Heart right ventricle (tissue), 16 donors: ENCODE data around the gene PILRB. TPM values are rescaled to one million over a fixed set of nuclear protein-coding genes. Genes with fewer than 3 reads are reported as not detected.
A peak's percentile ranks its signal among the peaks of the same experiment; 100 is the strongest.

ENCODE experiments used
- ATAC-seq, 8 donors: fragments of 200-7000 bp; cut with Tn5 transposase; one replicate each; pipeline ENCODE4 v1.9.1; 2020; ENCODE audit warnings: mild to moderate bottlenecking in 8 of 8, moderate library complexity in 8 of 8, moderate number of reproducible peaks in 1 of 8
- DNase-seq, 2 donors: peaks; one replicate each; pipeline ENCODE4 v3.0.0-alpha.2; 2020
- H3K27ac ChIP-seq, 10 donors: fragments of 200-600 bp; sonication (generic) in 2 of 10; one replicate each; pipeline versions ENCODE4 v1.5.0 to v1.8.0; 2020 to 2022; ENCODE audit warnings: mild to moderate bottlenecking in 3 of 10
- H3K27me3 ChIP-seq, 7 donors: fragments of 200-600 bp; one replicate each; pipeline ENCODE4 v1.8.0; 2021 to 2022; ENCODE audit warnings: mild to moderate bottlenecking in 2 of 7
- H3K36me3 ChIP-seq, 9 donors: fragments of 200-600 bp; sonication (generic) in 1 of 9; one replicate each; pipeline versions ENCODE4 v1.5.0 to v1.8.0; 2020 to 2022; ENCODE audit warnings: mild to moderate bottlenecking in 2 of 9
- H3K4me1 ChIP-seq, 9 donors: fragments of 200-600 bp; sonication (generic) in 1 of 9; one replicate each; pipeline versions ENCODE4 v1.5.0 to v1.8.0; 2020 to 2022; ENCODE audit warnings: mild to moderate bottlenecking in 4 of 9
- H3K4me3 ChIP-seq, 10 donors: fragments of 200-600 bp; sonication (generic) in 2 of 10; one replicate each; pipeline versions ENCODE4 v1.5.0 to v1.8.0; 2020 to 2022; ENCODE audit warnings: mild to moderate bottlenecking in 7 of 10, moderate library complexity in 2 of 10
- H3K9me3 ChIP-seq, 11 donors: fragments of 200-600 bp in 10 of 11; sonication (generic) in 2 of 11; one replicate each; pipeline versions ENCODE4 v1.5.0 to v1.8.0; 2013 to 2022; ENCODE audit warnings: mild to moderate bottlenecking in 2 of 11, control low read depth in 1 of 11, moderate library complexity in 1 of 11
- CTCF ChIP-seq, 9 donors: fragments of 200-600 bp; sonication (generic) in 2 of 9; IDR thresholded peaks; one replicate each; pipeline versions ENCODE4 v1.5.0 to v1.8.0; 2021 to 2022; ENCODE audit warnings: antibody characterized with exemption in 9 of 9, mild to moderate bottlenecking in 5 of 9, moderate library complexity in 1 of 9
- WGBS, 2 donors: extraction: QIAGEN DNeasy Blood & Tissue Kit; methylation state at CpG; one replicate each; pipeline ENCODE4 v1.1.7; 2013; ENCODE audit warnings: inconsistent platforms in 1 of 2; 5-methylcytosine and 5-hydroxymethylcytosine counted together
- intact Hi-C, 10 donors: fragments of 100-400 bp; cut with DNase I; formaldehyde crosslinking; loops; one replicate each; pipeline versions ENCODE4 v1.11.1 to v1.14.2; 2022
- polyA plus RNA-seq, 2 donors: library from polyadenylated mRNA; stranded (reverse); fragments of 200-250 nt; gene quantifications; one replicate each; pipeline ENCODE4 v1.2.3, GENCODE V29; 2013
- total RNA-seq, 10 donors: library from RNA; stranded (reverse); fragmentation: NEBNext Ultra II Directional in 3 of 10; extraction: Animal tissue kit (Norgen Biotek cat#: 25700) in 3 of 10; gene quantifications; one replicate each; pipeline versions ENCODE4 v1.2.1 to v1.2.4, GENCODE V29; 2021 to 2023
- donor health status: Arrhythmogenic right ventricular cardiomyopathy.
- donor health status: ischemic (EF 13 %, LVEDD 7.1; RV severe dilation, severe dysfunction).
- donor health status: healthy with polysubstance abuse.
- donor health status: DM: no; HTN: yes; CAD: no.
- donor health status: DM: no; HTN: no; CAD: no.
- donor health status: ischemic (EF 25% LVEDD 6.9; RV normal size, moderate dysfunction).
- donor health status: ischemic (EF 25% LVEDD 5.7; RV mildly dilated, moderate dysfunction).
- donor health status: healthy.
- donor health status: DM: yes; HTN: yes; CAD: no.
- donor health status: Ischemic cardiomyopathy.
- donor health status: ischemic (EF 35%, LVEDD 5.7; RV mildly dilated, moderate dysfunction).
- donor health status: nonischemic (EF 11% LVEDD 7.7; RV severe dilation, severe dysfunction).
- donor health status: DM: yes; HTN: yes; CAD: no.
- donor health status: PGD.
- donor health status: ischemic (EF 29% LVEDD 5.4; RV normal size, mild dysfunction).
- donor health status: nonischemic (EF 23%, LVEDD 6.1; RV moderate dilation, normal function).

Gene PILRB
- total and polyA plus RNA-seq, 12 donors, result 7.3 to 69.1 (median 11.4) TPM

GRCh38 chr7:100401811-100402210, 43.9 kb downstream of the PILRB start:
- TF ChIP-seq CTCF (IDR thresholded peaks at IDR 0.05), result no peak
- H3K36me3 ChIP-seq, result peaks cover 0 to 24% (median 0%) of the 10 kb centered on the region in 9 donors
- no peaks in the 10 kb centered on the region for H3K27me3 ChIP-seq
- no peak overlapping the region for H3K4me3 ChIP-seq
- H3K4me1 ChIP-seq, result peaks cover 0 to 12% (median 0%) of the 10 kb centered on the region in 9 donors
- H3K27ac ChIP-seq, result no peak overlapping the region
- 80 to 83% methylated on average over 5 of the region's 5 CpGs for WGBS, 2 donors
- ATAC-seq, result no peak
- no peak for DNase-seq
- no peaks in the 10 kb centered on the region for H3K9me3 ChIP-seq
- intact Hi-C loops, result loop anchor here in 1 of 10 donors (10.0 kb wide), 1 partner anchor 267 kb away; no protein-coding TSS in a partner anchor

- ATAC-seq (no peak), DNase-seq (no peak)
- H3K4me3 ChIP-seq, result no peak overlapping the region
- TF ChIP-seq CTCF (IDR thresholded peaks at IDR 0.05), result no peak
- H3K9me3 ChIP-seq, result no peaks in the 10 kb centered on the region
- H3K36me3 ChIP-seq, result peaks cover 0 to 24% (median 0%) of the 10 kb centered on the region in 9 donors
- peaks cover 0 to 9% (median 0%) of the 10 kb centered on the region in 9 donors for H3K4me1 ChIP-seq
- intact Hi-C loops, result loop anchor here in 1 of 10 donors (10.0 kb wide), 1 partner anchor 267 kb away; no protein-coding TSS in a partner anchor
- no peak overlapping the region for H3K27ac ChIP-seq
- H3K27me3 ChIP-seq, result no peaks in the 10 kb centered on the region
- WGBS, 2 donors, result 98% methylated on average over 2 of the region's 2 CpGs
Observed at GRCh38 chr7:100402241-100402640, 44.3 kb downstream of the PILRB start.

GRCh38 chr7:100406767-100407166, 48.9 kb downstream of the PILRB start:
- H3K27me3 ChIP-seq, result no peaks in the 10 kb centered on the region
- H3K9me3 ChIP-seq, result no peaks in the 10 kb centered on the region
- ATAC-seq, result no peak
- H3K27ac ChIP-seq, result no peak overlapping the region
- no peak for TF ChIP-seq CTCF (IDR thresholded peaks at IDR 0.05)
- no peak overlapping the region for H3K4me3 ChIP-seq
- H3K36me3 ChIP-seq, result peaks cover 0 to 11% (median 0%) of the 10 kb centered on the region in 9 donors
- peaks cover 0 to 3% (median 0%) of the 10 kb centered on the region in 9 donors for H3K4me1 ChIP-seq
- WGBS, 2 donors, result 63 to 68% methylated on average over 6 of the region's 6 CpGs
- DNase-seq, result no peak
- intact Hi-C loops, result loop anchor here in 2 of 10 donors (5.0 to 10.0 kb wide), 2 partner anchors 49 to 272 kb away; partner anchors contain the start of gene PILRB (in 1 of the 2)

GRCh38 chr7:100407285-100408180, 49.6 kb downstream of the PILRB start:
- intact Hi-C loops, result loop anchor here in 2 of 10 donors (5.0 to 10.0 kb wide), 2 partner anchors 50 to 273 kb away; partner anchors contain the start of gene PILRB (in 1 of the 2)
- DNase-seq, result peak in 1 of 2 donors; percentile 41

More at GRCh38 chr7:100407285-100408180, 49.6 kb downstream of the PILRB start:
- Histone ChIP-seq H3K36me3 (peaks cover 0 to 5% (median 0%) of the 10 kb centered on the region in 9 donors), H3K4me1 (peaks cover 0 to 3% (median 0%) of the 10 kb centered on the region in 9 donors), H3K9me3 (no peaks in the 10 kb centered on the region), H3K4me3 (no peak overlapping the region), H3K27ac (no peak overlapping the region), H3K27me3 (no peaks in the 10 kb centered on the region)
- peak in 8 of 9 donors; percentile 41 to 76 (median 66) for TF ChIP-seq CTCF (IDR thresholded peaks at IDR 0.05)
- peak in 5 of 8 donors; percentile 63 to 79 (median 70) for ATAC-seq
- WGBS, 2 donors, result 58 to 60% methylated on average over 12 of the region's 12 CpGs
